OCI-LY1 (cell line): ENCODE results near the gene SDC4.

ENCODE experiments used
- H2AFZ ChIP-seq: fragments of 200-600 bp; sonication (generic), shearing (Covaris generic); 2 replicates; pipeline ENCODE4 v1.6.0; 2014; ENCODE audit warnings: antibody characterized with exemption, mild to moderate bottlenecking, low read length
- H3F3A ChIP-seq: fragments of 200-600 bp; sonication (generic), shearing (Covaris generic); 2 replicates; pipeline ENCODE4 v1.6.0; 2014; ENCODE audit warnings: mild to moderate bottlenecking, antibody characterized with exemption, low read length, moderate library complexity; ENCODE audit not compliant: insufficient read depth
- H3K27ac ChIP-seq: fragments of 200-600 bp; sonication (generic); 2 replicates; pipeline ENCODE4 v1.5.1; 2014; ENCODE audit warnings: low read length, mixed run types, mild to moderate bottlenecking, low read depth; ENCODE audit not compliant: poor library complexity, severe bottlenecking
- H3K27me3 ChIP-seq: fragments of 200-600 bp; sonication (generic); 2 replicates; pipeline ENCODE4 v1.6.0; 2014; ENCODE audit warnings: antibody characterized with exemption, mild to moderate bottlenecking, low read length, moderate library complexity; ENCODE audit not compliant: insufficient read depth
- H3K36me3 ChIP-seq: fragments of 200-600 bp; sonication (generic); 2 replicates; pipeline ENCODE4 v1.6.1; 2014; ENCODE audit warnings: mild to moderate bottlenecking, antibody characterized with exemption, low read length, moderate library complexity, mixed read lengths; ENCODE audit not compliant: insufficient read depth
- H3K4me1 ChIP-seq: fragments of 200-600 bp; sonication (generic); 2 replicates; pipeline ENCODE4 v1.5.1; 2014; ENCODE audit warnings: mild to moderate bottlenecking, low read length, moderate library complexity; ENCODE audit not compliant: insufficient read depth, severe bottlenecking
- H3K4me2 ChIP-seq: fragments of 200-600 bp; sonication (generic), shearing (Covaris generic); 2 replicates; pipeline ENCODE4 v1.6.1; 2014; ENCODE audit warnings: low read length
- H3K4me3 ChIP-seq: fragments of 200-600 bp; sonication (generic); 2 replicates; pipeline ENCODE4 v1.5.1; 2014; ENCODE audit warnings: low read length, low read depth, mild to moderate bottlenecking, mixed read lengths; ENCODE audit not compliant: poor library complexity, severe bottlenecking
- H3K79me2 ChIP-seq: fragments of 200-600 bp; shearing (Covaris generic); 2 replicates; pipeline ENCODE4 v1.6.1; 2016; ENCODE audit warnings: mixed run types, low read length, mixed read lengths; ENCODE audit not compliant: insufficient read depth
- H3K9ac ChIP-seq: fragments of 200-600 bp; sonication (generic), shearing (Covaris generic); 2 replicates; pipeline ENCODE4 v1.6.1; 2014; ENCODE audit warnings: mild to moderate bottlenecking, low read length, mixed read lengths
- H3K9me2 ChIP-seq: fragments of 200-600 bp; sonication (generic), shearing (Covaris generic); 2 replicates; pipeline ENCODE4 v1.6.1; 2014; ENCODE audit warnings: low read depth, mild to moderate bottlenecking, low read length, mixed read lengths
- H3K9me3 ChIP-seq: fragments of 200-600 bp; shearing (Covaris generic); 2 replicates; pipeline ENCODE4 v1.6.1; 2014; ENCODE audit warnings: low read length, mixed read lengths
- H4K20me1 ChIP-seq: fragments of 200-600 bp; sonication (generic), shearing (Covaris generic); 2 replicates; pipeline ENCODE4 v1.6.0; 2016; ENCODE audit warnings: mild to moderate bottlenecking, low read length; ENCODE audit not compliant: insufficient read depth
- CTCF ChIP-seq: fragments of 200-600 bp; sonication (generic), shearing (Covaris generic); IDR thresholded peaks from 2 replicates; pipeline ENCODE4 v1.5.1; 2017; ENCODE audit warnings: mild to moderate bottlenecking, antibody characterized with exemption, low read length, moderate library complexity, mixed read lengths
- EZH2 ChIP-seq: fragments of 200-600 bp; sonication (generic), shearing (Covaris generic); IDR thresholded peaks from 2 replicates; pipeline ENCODE4 v1.8.0; 2017; ENCODE audit warnings: borderline replicate concordance, mixed run types, mild to moderate bottlenecking, antibody characterized with exemption, low read length, moderate library complexity, mixed read lengths

The SDC4 gene

GRCh38 chr20:45339799-45340198 lies 8.4 kb downstream of the SDC4 start:
- H3K9ac ChIP-seq: no peak overlapping the region
- H3K4me3 ChIP-seq: no peak overlapping the region
- H3K9me3 ChIP-seq: no peaks in the 10 kb centered on the region
- H3K4me1 ChIP-seq: no peaks in the 10 kb centered on the region
- no peaks in the 10 kb centered on the region for H3K79me2 ChIP-seq
- H3K27me3 ChIP-seq: peaks cover 20% of the 10 kb centered on the region
- H3K9me2 ChIP-seq: no peaks in the 10 kb centered on the region
- H3F3A ChIP-seq: no peaks in the 10 kb centered on the region
- H3K4me2 ChIP-seq: no peak overlapping the region
- no peak overlapping the region for H3K27ac ChIP-seq
- H2AFZ ChIP-seq: no peak overlapping the region
- TF ChIP-seq EZH2 (no peak), CTCF (no peak)
- no peaks in the 10 kb centered on the region for H3K36me3 ChIP-seq
- H4K20me1 ChIP-seq: no peaks in the 10 kb centered on the region

- H3K4me1 ChIP-seq: no peaks in the 10 kb centered on the region
- H3K4me3 ChIP-seq: no peak overlapping the region
- TF ChIP-seq CTCF: no peak
- TF ChIP-seq EZH2: no peak
- H3K36me3 ChIP-seq: no peaks in the 10 kb centered on the region
- no peaks in the 10 kb centered on the region for H3K79me2 ChIP-seq
- H3K27ac ChIP-seq: no peak overlapping the region
- no peak overlapping the region for H3K9ac ChIP-seq
- no peaks in the 10 kb centered on the region for H4K20me1 ChIP-seq
- peaks cover 14% of the 10 kb centered on the region; the same call in 1 of the 2 replicates for H3K27me3 ChIP-seq
- H3K9me3 ChIP-seq: no peaks in the 10 kb centered on the region
- H3K9me2 ChIP-seq: no peaks in the 10 kb centered on the region
- H3F3A ChIP-seq: no peaks in the 10 kb centered on the region
- H2AFZ ChIP-seq: no peak overlapping the region
- H3K4me2 ChIP-seq: no peak overlapping the region
Observed at GRCh38 chr20:45339084-45339483, 9.1 kb downstream of the SDC4 start.

GRCh38 chr20:45338121-45339030 lies 9.8 kb downstream of the SDC4 start:
- no peaks in the 10 kb centered on the region for H3K79me2 ChIP-seq
- no peaks in the 10 kb centered on the region for H3K36me3 ChIP-seq
- H3K9ac ChIP-seq: no peak overlapping the region
- no peaks in the 10 kb centered on the region for H3K4me1 ChIP-seq
- no peaks in the 10 kb centered on the region for H4K20me1 ChIP-seq
- TF ChIP-seq EZH2 (no peak), CTCF (no peak)
- H3F3A ChIP-seq: no peaks in the 10 kb centered on the region
- peaks cover 14% of the 10 kb centered on the region; the same call in 1 of the 2 replicates for H3K27me3 ChIP-seq
- H3K9me2 ChIP-seq: no peaks in the 10 kb centered on the region
- no peaks in the 10 kb centered on the region for H3K9me3 ChIP-seq
- H3K27ac ChIP-seq: no peak overlapping the region
- no peak overlapping the region for H3K4me3 ChIP-seq
- H3K4me2 ChIP-seq: no peak overlapping the region
- no peak overlapping the region for H2AFZ ChIP-seq
